Measurements from ENCODE around the gene RXYLT1. TPM values are rescaled to one million over a fixed set of nuclear protein-coding genes. Genes with fewer than 3 reads are reported as not detected.
A peak's percentile ranks its signal among the peaks of the same experiment; 100 is the strongest.

RXYLT1 gene
- total RNA-seq, 1 donor from 2014 or later, result 18.6 TPM

GRCh38 chr12:63855299-63855698, 75.6 kb downstream of the RXYLT1 start:
- DNase-seq (ENCODE audit: extremely low spot score, unreplicated experiment), result no peak
- Mint-ChIP-seq H3K27me3 (ENCODE audit: unreplicated experiment) (no peaks in the 10 kb centered on the region), H3K27ac (ENCODE audit: unreplicated experiment) (no peak overlapping the region), H3K4me3 (ENCODE audit: unreplicated experiment) (no peak overlapping the region), H3K4me1 (ENCODE audit: unreplicated experiment) (peaks cover 17% of the 10 kb centered on the region), H3K36me3 (ENCODE audit: unreplicated experiment) (peaks cover 2% of the 10 kb centered on the region), H3K9me3 (ENCODE audit: unreplicated experiment) (no peaks in the 10 kb centered on the region)
- TF ChIP-seq CTCF (IDR thresholded peaks at IDR 0.05), result no peak

- H3K27ac Mint-ChIP-seq (ENCODE audit: unreplicated experiment), result peak overlapping the region; percentile 29
- no peak for DNase-seq (ENCODE audit: extremely low spot score, unreplicated experiment)
- H3K4me1 Mint-ChIP-seq (ENCODE audit: unreplicated experiment), result peaks cover 33% of the 10 kb centered on the region
- H3K4me3 Mint-ChIP-seq (ENCODE audit: unreplicated experiment), result no peak overlapping the region
- peaks cover 2% of the 10 kb centered on the region for H3K36me3 Mint-ChIP-seq (ENCODE audit: unreplicated experiment)
- no peaks in the 10 kb centered on the region for H3K9me3 Mint-ChIP-seq (ENCODE audit: unreplicated experiment)
- no peaks in the 10 kb centered on the region for H3K27me3 Mint-ChIP-seq (ENCODE audit: unreplicated experiment)
- TF ChIP-seq CTCF (IDR thresholded peaks at IDR 0.05), result no peak
Measured at GRCh38 chr12:63857771-63858670, 78.3 kb downstream of the RXYLT1 start.

Other genes with a start within 250 kb of the RXYLT1 start
- 13.9 and 15.2 TPM in 2 replicates for gene DPY19L2, start 111.4 kb upstream of the RXYLT1 start, total RNA-seq
- 11.0 and 11.7 TPM in 2 replicates for gene SRGAP1, start 64.8 kb downstream of the RXYLT1 start, total RNA-seq